ENCODE results near the gene TBC1D16.
"Not testable (repeated sequence)": the region's sequence is repeated elsewhere in the genome, so short reads cannot be mapped to it uniquely, and the experiment has no call there.

The TBC1D16 gene

GRCh38 chr17:79971651-79972050 is 64.0 kb downstream of the TBC1D16 start:
- DNase-seq (ENCODE audit: low read depth): no peak

- no peak for DNase-seq (ENCODE audit: low read depth)
Measured at GRCh38 chr17:79970576-79971068, 65.0 kb downstream of the TBC1D16 start.

- DNase-seq (ENCODE audit: low read depth): no peak
Measured at GRCh38 chr17:79969906-79970305, 65.8 kb downstream of the TBC1D16 start.

GRCh38 chr17:79968116-79968515 is 67.6 kb downstream of the TBC1D16 start:
- no peak for DNase-seq (ENCODE audit: low read depth)

- DNase-seq (ENCODE audit: low read depth): no peak
Measured at GRCh38 chr17:79966681-79967080, 69.0 kb downstream of the TBC1D16 start.

- DNase-seq (ENCODE audit: low read depth): no peak
Measured at GRCh38 chr17:79965806-79966205, 69.9 kb downstream of the TBC1D16 start.

GRCh38 chr17:79962467-79962866 is 73.2 kb downstream of the TBC1D16 start:
- not testable (repeated sequence) for DNase-seq (ENCODE audit: low read depth)

GRCh38 chr17:79961567-79961966 is 74.1 kb downstream of the TBC1D16 start:
- not testable (repeated sequence) for DNase-seq (ENCODE audit: low read depth)

GRCh38 chr17:79960788-79961522 is 74.7 kb downstream of the TBC1D16 start:
- no peak for DNase-seq (ENCODE audit: low read depth)

GRCh38 chr17:79959042-79959441 is 76.6 kb downstream of the TBC1D16 start:
- no peak for DNase-seq (ENCODE audit: low read depth)

GRCh38 chr17:79956853-79957252 is 78.8 kb downstream of the TBC1D16 start:
- no peak for DNase-seq (ENCODE audit: low read depth)

GRCh38 chr17:79956441-79956735 is 79.3 kb downstream of the TBC1D16 start:
- not testable (repeated sequence) for DNase-seq (ENCODE audit: low read depth)

- no peak for DNase-seq (ENCODE audit: low read depth)
Measured at GRCh38 chr17:79955691-79956440, 79.8 kb downstream of the TBC1D16 start.

- DNase-seq (ENCODE audit: low read depth): no peak
Measured at GRCh38 chr17:79955167-79955549, 80.5 kb downstream of the TBC1D16 start.

- no peak for DNase-seq (ENCODE audit: low read depth)
Measured at GRCh38 chr17:79954281-79955166, 81.1 kb downstream of the TBC1D16 start.

GRCh38 chr17:79953335-79953734 is 82.3 kb downstream of the TBC1D16 start:
- DNase-seq (ENCODE audit: low read depth): no peak

- DNase-seq (ENCODE audit: low read depth): no peak
Measured at GRCh38 chr17:79952901-79953300, 82.8 kb downstream of the TBC1D16 start.

- DNase-seq (ENCODE audit: low read depth): no peak
Measured at GRCh38 chr17:79952265-79952877, 83.3 kb downstream of the TBC1D16 start.

GRCh38 chr17:79951361-79952264 is 84.1 kb downstream of the TBC1D16 start:
- DNase-seq (ENCODE audit: low read depth): no peak

- no peak for DNase-seq (ENCODE audit: low read depth)
Measured at GRCh38 chr17:79950751-79951150, 84.9 kb downstream of the TBC1D16 start.

GRCh38 chr17:79950306-79950705 is 85.4 kb downstream of the TBC1D16 start:
- no peak for DNase-seq (ENCODE audit: low read depth)

All from stimulated activated CD8-positive, alpha-beta memory T cell treated with anti-CD3 and anti-CD28 coated beads, Interleukin-4, amount 100 ng/mL, for 24 hours (primary cell).